ENCODE measurements around the gene CSH1.
"Not testable (repeated sequence)": the region's sequence is repeated elsewhere in the genome, so short reads cannot be mapped to it uniquely, and the experiment has no call there.

The CSH1 gene

DNA sequence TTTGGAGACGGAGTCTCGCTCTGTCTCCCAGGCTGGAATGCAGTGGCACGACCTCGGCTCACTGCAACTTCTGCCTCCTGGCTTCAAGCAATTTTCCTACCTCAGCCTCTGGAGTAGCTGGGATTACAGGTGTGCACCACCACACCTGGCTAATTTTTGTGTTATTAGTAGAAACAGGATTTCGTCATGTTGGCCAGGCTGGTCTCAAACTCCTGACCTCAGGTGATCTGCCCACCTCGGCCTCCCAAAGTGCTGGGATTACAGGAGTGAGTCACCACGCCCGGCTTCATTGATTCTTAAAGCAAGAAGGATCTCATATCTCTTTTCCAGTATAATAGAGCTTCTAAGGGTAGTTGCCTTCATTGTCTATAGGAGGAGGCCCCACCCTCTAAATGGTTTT is 8.4 kb upstream of the CSH1 start:
- DNase-seq (ENCODE audit: low spot score): not testable (repeated sequence)

DNA sequence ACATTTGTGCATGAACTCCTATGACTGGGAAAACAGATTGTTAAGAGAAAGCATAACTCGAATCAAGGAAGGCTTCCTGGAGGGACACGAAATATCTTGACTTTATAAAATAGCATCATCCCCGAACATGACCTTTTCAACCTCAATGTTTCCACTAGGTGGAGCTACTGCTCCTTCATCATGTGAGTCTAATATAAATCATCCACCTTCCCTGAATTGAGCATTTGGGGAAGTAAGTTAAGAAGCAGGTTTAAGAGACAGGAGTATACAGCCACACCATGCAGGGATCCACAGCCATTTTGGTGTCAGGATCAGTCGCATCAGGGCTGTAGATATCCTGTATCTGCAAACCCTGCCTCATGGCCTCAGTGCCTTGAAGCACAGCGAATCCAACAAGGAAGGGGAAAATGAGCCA is 7.4 kb upstream of the CSH1 start:
- DNase-seq (ENCODE audit: low spot score): not testable (repeated sequence)

DNA sequence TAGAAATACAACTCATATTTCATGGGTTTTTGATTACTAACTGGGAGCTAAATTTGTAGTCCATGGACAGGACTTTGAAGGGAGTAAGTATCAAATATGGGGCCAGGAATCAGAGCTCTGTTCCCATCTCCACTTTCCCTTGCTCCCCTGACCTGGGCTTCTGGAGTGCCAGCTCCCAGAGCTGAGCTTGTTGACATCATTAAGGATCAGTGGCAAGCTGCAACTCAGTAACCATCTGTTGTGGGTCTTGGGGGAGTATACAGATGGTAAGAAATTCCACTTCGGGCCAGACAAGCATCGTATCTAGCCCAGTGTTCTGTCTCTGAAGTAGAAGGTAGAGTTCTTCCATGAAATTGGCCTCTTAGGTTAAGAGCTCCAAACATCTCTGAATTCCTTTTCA is 5.6 kb upstream of the CSH1 start:
- DNase-seq (ENCODE audit: low spot score): peak; percentile 65

DNA sequence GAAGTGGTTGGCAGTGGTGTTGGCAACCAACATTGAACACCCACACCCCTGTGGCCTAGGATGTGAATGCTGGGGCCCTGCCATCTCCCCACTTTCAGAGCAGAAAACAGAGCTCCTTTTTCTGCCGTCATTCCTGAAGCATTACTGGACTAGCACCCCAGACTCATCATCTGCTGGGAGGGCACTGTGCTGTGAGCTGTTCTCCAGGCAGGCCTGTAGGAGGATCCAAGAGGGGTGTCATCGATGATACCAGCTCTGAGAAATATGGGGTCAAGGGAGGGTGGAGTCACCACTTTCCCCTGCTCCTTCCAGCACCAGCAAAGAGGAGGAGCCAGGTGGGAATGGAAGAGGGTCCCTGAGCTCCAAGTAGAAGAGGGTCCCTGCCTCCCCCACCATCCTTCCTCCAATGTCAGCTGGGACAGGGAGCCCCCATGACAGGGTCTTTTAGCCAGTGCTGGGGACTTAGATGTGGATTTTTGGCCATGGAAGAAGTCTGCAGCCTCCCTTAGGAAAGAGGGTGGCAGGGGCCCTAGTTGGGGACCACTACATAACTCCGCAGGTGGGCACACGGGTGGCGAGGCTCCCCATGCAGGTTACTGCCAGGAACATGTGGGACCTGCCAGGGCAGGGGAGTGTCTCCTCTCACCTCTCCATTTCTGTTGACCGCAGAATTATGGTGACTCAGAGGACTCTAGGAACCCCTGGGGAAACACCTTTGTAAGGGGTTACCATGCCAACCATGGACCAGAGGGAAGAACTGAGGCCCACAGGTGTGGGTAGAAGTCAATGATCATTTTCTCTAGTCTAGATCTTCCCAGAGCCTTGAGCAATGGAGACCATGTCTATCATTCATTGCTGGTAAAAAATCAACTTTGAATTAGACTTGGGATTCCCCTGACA is 2.8 kb upstream of the CSH1 start:
- DNase-seq (ENCODE audit: low spot score): not testable (repeated sequence)

DNA sequence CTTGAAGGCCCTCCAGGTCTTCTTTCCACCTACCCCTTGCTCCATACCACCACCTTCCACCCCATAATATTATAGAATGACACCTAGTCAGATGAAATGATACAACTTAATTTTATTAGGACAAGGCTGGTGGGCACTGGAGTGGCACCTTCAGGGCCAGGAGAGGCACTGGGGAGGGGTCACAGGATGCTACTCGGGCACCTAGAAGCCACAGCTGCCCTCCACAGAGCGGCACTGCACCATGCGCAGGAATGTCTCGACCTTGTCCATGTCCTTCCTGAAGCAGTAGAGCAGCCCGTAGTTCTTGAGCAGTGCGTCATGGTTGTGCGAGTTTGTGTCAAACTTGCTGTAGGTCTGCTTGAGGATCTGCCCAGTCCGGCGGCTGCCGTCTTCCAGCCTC is 1.6 kb downstream of the CSH1 start:
- not testable (repeated sequence) for DNase-seq (ENCODE audit: low spot score)

DNA sequence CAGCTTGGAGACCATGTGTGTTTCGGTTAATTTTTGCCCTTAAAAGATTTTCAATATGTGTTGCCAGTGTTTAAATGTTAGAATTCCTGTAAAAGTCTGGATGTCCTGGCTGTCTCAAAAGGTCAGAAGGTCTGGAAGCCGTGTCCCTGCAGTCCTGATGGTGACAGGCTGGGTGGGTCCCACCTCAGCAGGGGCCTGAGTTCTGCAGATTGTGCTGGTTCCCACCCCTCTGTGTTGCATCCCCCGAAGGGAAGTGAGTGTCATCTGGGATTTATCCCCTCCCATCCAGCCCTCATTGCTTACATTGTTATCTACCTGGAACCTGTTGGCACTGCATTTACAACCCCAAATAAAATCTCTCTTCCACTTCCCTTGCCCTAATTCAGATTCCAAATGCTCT is 2.4 kb downstream of the CSH1 start:
- DNase-seq (ENCODE audit: low spot score): not testable (repeated sequence)

DNA sequence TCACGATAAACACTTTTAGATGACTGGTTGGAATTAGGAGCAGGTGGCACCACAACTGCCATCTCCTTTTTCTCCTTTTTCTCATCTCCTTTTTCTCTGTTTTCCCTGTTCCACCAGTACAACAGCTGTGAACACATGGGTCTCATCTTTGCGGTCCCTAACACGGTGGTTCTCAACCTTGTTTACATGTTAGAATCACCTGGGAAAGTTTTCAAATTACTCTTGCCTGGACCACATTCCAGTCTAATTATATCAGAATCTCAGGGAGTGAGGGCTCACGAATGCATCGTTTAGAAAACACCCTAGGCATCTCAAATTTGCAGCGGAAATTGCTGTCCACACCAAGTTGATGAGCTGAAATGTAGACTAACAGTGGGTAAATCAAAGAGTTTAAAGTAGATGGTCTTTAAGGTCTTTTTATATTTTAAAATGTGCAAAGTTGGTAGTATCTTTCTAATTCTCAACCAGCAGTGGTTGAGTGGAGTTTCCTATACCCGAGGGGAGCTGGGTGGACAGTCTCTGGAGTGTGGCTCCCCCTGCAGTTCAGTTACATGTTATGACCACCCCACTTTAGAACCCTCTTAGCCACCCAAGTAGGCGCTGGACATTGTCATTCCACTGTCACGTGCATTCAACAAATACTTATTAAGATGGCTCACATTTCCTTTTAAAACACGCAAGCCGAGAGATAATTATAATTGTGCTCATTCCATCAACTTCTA is 3.9 kb downstream of the CSH1 start:
- not testable (repeated sequence) for DNase-seq (ENCODE audit: low spot score)

DNA sequence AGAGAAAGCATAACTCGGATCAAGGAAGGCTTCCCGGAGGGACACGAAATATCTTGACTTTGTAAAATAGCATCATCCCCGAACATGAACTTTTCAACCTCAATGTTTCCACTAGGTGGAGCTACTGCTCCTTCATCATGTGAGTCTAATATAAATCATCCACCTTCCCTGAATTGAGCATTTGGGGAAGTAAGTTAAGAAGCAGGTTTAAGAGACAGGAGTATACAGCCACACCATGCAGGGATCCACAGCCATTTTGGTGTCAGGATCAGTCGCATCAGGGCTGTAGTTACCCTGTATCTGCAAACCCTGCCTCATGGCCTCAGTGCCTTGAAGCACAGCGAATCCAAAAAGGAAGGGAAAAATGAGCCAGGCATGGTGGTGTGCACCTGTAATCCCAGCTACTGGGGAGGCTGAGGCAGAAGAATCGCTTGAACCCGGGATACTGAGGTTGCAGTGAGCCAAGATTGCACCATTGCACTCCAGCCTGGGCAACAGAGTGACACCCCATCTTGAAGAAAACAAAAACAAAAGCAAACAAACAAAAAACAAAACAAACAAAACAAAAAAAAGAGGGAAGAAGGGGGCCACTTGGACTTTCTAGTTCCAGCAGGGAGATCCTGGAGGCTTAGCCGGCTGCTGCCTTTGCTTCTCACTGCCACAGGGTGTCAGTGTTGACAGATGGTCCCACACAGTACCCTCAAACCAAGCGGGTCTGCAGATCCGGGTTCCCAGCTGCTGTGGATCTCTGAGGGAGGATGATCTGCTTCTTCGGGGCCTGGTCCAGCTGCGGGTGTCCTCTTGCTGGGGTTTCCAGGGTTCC is 7.1 kb downstream of the CSH1 start:
- DNase-seq (ENCODE audit: low spot score): peak; percentile 74

DNA sequence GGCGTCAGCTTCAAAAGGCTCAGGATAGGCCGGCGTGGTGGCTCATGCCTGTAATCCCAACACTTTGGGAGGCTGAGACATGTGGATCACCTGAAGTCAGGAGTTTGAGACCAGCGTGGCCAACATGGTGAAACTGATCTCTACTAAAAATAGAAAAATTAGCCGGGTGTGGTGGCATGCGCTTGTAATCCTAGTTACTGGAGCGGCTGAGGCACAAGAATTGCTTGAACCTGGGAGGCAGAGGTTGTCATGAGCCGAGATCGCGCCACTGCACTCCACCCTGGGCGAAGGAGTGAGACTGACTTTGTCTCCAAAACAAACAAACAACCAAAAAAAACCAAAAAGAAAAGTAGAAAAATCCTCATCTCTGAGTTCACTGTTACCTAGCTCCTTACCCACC is 11.3 kb downstream of the CSH1 start:
- not testable (repeated sequence) for DNase-seq (ENCODE audit: low spot score)

DNA sequence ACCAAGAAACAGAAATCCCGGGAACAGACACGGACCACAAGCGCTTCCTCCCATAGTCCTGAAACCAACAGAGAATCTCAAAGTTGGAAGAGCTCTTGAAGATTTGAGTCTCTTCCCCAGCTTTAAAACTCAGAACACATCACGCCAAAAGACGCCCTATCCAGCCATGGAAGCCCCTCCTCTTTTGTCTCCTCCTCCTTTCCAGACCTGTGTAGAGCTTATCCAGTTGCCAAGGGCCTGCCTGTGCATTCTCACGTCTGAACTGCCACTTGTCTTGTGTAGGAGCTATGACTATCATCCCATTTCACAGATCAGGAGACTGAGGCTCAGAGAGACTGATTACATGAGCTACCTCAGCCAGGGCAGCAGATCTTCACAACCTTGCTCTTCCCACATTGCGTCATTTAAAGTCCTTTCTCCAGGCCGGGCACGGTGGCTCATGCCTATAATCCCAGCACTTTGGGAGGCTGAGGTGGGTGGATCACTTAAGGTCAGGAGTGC is 13.7 kb downstream of the CSH1 start:
- not testable (repeated sequence) for DNase-seq (ENCODE audit: low spot score)

DNA sequence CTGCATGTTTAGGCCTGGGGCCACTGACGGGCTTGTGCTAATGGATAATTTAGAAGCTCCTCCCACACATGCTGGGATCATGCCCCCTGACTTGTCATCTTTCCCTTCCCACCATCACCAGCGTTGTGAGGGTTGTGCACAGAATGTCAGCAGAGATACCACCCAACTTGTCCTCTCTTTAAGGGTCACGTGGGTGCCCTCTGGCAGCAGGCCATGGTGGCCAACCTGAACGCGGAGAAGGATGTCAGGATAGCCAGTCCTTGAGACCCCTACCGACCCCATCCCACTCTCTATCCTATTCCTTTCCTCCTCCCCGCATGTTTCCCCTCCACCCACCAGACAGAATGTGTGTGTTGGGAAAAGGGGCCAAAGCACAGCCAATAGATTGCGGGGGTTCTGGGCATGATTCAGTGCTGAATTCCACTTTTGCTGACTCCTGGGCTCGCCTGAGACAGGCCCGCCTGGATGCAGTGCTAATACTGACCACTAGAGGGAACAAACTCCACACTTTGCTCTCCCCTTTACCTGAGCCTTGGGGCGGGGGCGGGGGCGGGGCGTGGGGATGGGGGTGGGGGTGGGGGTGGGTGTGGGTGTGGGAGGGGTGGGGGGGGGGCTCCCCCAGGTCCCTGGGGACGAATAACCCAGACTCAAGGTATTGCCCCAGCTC is 14.3 kb downstream of the CSH1 start, which contains the start of gene GH2:
TSS of gene GH2 (minus strand) at position 10 of the 667 bp plus-strand sequence. CDS start 143 bp downstream, outside the sequence.
- peak; percentile 90 for DNase-seq (ENCODE audit: low spot score)

DNA sequence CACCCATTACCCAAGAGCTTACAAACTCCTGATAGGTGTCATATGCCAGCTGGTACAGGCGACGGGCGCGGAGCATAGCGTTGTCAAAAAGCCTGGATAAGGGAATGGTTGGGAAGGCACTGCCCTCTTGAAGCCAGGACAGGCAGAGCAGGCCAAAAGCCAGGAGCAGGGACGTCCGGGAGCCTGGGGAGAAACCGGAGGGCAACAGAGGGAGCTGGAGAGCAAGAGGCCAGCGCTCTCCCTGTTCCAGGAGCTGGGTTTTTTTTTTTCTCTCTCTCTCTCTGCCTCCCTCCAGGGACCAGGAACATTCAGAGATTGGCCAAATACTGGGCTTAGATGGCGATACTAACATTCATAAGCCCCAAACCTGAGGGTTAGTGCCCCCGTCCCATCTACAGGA is 15.0 kb downstream of the CSH1 start:
- DNase-seq (ENCODE audit: low spot score): not testable (repeated sequence)

DNA sequence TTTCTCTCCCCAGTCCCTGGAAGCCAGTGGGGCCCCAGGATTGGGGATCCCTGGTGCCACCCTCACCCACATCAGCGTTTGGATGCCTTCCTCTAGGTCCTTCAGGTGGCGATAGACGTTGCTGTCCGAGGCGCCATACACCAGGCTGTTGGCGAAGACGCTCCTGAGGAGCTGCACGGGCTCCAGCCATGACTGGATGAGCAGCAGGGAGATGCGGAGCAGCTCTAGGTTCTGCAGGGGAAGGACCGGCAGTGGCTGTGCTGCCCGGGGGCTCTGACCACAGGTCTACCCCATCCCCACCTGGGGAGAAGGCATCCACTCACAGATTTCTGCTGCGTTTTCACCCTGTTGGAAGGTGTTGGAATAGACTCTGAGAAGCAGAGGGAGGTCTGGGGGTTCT is 15.7 kb downstream of the CSH1 start:
- DNase-seq (ENCODE audit: low spot score): no peak

DNA sequence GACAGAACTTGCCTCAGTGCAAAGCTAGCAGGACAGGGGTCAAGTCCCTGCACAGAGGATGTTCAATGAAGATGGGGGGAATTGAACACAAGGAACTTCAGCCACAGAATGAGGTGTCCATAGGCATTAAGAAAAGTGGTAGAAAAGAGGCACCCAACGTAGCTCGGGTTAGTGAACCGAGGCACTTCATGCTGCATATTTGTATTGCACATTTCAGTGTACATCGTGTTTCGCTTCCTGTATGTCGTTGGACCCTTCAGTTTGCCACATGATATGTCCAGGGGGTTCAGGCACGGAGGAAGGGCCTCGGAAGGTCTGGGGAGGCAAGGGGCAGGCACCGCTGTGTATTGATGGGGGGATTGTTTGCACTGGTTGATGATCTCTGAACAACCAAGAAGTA is 18.0 kb downstream of the CSH1 start:
- not testable (repeated sequence) for DNase-seq (ENCODE audit: low spot score)

DNA sequence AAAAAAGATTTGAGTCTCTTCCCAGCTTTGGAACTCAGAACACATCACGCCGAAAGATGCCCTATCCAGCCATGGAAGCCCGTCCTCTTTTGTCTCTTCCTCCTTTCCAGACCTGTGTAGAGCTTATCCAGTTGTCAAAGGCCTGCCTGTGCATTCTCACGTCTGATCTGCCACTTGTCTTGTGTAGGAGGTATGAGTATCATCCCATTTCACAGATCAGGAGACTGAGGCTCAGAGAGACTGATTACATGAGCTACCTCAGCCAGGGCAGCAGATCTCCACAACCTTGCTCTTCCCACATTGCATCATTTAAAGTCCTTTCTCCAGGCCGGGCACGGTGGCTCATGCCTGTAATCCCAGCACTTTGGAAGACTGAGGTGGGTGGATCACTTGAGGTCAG is 21.7 kb downstream of the CSH1 start:
- not testable (repeated sequence) for DNase-seq (ENCODE audit: low spot score)

DNA sequence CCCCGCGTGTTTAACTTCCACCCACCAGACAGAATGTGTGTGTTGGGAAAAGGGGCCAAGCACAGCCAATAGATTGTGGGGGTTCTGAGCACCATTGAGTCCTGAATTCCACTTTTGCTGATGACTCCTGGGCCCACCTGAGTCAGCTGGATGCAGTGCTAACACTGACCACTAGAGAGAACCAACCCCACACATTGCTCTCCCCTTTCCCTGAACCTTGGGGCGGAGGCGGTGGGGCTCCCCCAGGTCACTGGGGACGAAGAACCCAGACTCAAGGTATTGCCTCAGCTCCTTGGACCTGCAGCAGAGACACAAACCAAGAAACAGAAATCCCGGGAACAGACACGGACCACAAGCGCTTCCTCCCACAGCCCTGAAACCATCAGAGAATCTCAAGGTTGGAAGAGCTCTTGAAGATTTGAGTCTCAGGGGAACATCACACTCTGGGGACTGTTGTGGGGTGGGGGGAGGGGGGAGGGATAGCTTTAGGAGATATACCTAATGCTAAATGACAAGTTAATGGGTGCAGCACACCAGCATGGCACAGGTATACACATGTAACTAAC is 22.2 kb downstream of the CSH1 start:
- not testable (repeated sequence) for DNase-seq (ENCODE audit: low spot score)

DNA sequence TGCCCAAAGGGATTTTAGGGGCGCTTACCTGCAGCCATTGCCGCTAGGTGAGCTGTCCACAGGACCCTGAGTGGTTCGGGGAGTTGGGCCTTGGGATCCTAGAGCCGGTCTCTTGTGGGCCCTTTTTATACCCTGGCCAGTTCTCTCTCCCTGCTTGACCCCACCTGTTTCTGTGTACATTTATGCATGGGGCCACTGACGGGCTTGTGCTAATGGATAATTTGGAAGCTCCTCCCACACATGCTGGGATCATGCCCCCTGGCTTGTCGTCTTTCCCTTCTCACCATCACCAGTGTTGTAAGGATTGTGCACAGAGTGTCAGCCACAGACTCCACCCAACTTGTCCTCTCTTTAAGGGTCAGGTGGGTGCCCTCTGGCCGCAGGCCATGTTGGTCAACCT is 22.8 kb downstream of the CSH1 start, which contains the start of gene CSH2:
TSS of gene CSH2 (minus strand) at position 101 of the 400 bp plus-strand sequence. CDS start at position 38, 63 bp downstream.
- not testable (repeated sequence) for DNase-seq (ENCODE audit: low spot score)

DNA sequence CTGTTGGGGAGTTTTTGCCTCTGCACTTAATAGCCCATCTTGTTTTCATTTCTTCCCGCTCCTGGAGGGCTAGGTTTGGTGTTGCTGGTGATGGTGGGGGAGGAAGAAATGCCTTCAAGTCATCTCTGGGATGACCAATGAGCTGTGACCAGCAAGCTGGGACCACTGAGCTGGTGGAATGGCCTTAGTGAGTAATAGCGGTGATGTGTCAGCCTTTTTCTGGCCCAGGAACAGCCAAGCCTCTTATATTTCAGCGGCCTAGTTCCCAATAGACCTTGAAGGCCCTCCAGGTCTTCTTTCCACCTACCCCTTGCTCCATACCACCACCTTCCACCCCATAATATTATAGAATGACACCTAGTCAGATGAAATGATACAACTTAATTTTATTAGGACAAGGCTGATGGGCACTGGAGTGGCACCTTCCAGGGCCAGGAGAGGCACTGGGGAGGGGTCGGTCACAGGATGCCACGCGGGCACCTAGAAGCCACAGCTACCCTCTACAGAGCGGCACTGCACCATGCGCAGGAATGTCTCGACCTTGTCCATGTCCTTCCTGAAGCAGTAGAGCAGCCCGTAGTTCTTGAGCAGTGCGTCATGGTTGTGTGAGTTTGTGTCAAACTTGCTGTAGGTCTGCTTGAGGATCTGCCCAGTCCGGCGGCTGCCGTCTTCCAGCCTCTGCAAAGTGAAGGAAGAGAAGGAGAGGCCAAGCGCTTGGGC is 24.6 kb downstream of the CSH1 start:
- not testable (repeated sequence) for DNase-seq (ENCODE audit: low spot score)

DNA sequence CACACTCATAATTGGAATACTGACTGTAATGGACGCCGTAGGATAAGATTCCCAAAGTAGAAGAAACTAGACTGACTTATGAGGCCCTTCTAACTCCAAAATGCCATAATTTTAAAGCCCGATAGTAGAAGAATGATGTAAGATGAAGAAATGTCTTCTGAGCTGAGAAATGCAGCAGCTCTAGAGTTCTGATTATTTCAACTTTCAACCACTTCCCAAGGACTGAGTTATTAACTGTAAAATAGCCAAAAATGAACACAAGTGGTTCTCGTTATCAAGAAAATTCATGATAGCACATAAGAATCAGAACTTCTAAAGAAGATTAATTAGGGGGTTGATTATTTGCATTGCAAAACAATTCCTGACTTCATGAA is 26.1 kb downstream of the CSH1 start:
- not testable (repeated sequence) for DNase-seq (ENCODE audit: low spot score)

All from D341Med (cell line).